ENCODE measurements around the gene CFH.

- TF ChIP-seq POLR2AphosphoS5 (IDR thresholded peaks at IDR 0.05) (no peak), CTCF (IDR thresholded peaks at IDR 0.05) (no peak), POLR2A (IDR thresholded peaks at IDR 0.05) (no peak)
Observed at GRCh38 chr1:196680107-196680506, 28.3 kb downstream of the CFH start.

Data from gastroesophageal sphincter (tissue), 3 donors.